IMR-90 (cell line): ENCODE data around the gene PCCA. TPM values are rescaled to one million over a fixed set of nuclear protein-coding genes. Genes with fewer than 3 reads are reported as not detected.

Experiments used
- ATAC-seq: fragments of 200-7000 bp; cut with Tn5 transposase; 2 replicates; pipeline ENCODE4 v1.9.1; 2020; ENCODE audit warnings: low read depth, mild to moderate bottlenecking, moderate library complexity
- BruUV-seq: library from RNA; stranded (reverse); fragments of 400-500 nt; replicated peaks from 2 replicates; lab custom pipeline; 2021; lab: Mats Ljungman, UMichigan
- CTCF ChIA-PET: fragments of 300-600 bp; formaldehyde crosslinking; extraction: SDS; loops from one replicate; lab custom pipeline; 2021; ENCODE audit warnings: antibody characterized with exemption; lab: Yijun Ruan, JAX
- POLR2A ChIA-PET: fragments of 300-600 bp; sonication (Branson Sonifier 250); formaldehyde crosslinking; loops from one replicate; lab custom pipeline; 2022; ENCODE audit warnings: antibody characterized with exemption; ENCODE audit not compliant: unreplicated experiment; lab: Charles Lee
- DNase-seq: peaks from one replicate; pipeline ENCODE4 v3.0.0; 2013
- H2AFZ ChIP-seq: replicated peaks from 2 replicates; pipeline ENCODE3; 2013; ENCODE audit warnings: low read length, mild to moderate bottlenecking; ENCODE audit not compliant: poor library complexity
- H2AK5ac ChIP-seq: 2 replicates; pipeline ENCODE4 v1.6.1; 2013; ENCODE audit warnings: low read depth, low read length, inconsistent platforms
- H2AK9ac ChIP-seq: replicated peaks from 2 replicates; pipeline ENCODE3; 2013; ENCODE audit warnings: mild to moderate bottlenecking, low read depth, low read length, moderate library complexity; ENCODE audit not compliant: poor library complexity
- H2BK120ac ChIP-seq: 2 replicates; pipeline ENCODE4 v1.6.1; 2013; ENCODE audit warnings: low read depth, low read length, inconsistent platforms
- H2BK15ac ChIP-seq: 3 replicates; pipeline ENCODE4 v1.6.1; 2013; ENCODE audit warnings: low read depth, low read length, inconsistent platforms
- H2BK20ac ChIP-seq: 2 replicates; pipeline ENCODE4 v1.6.1; 2013; ENCODE audit warnings: low read depth, mild to moderate bottlenecking, inconsistent platforms, low read length, moderate library complexity
- H2BK5ac ChIP-seq: 2 replicates; pipeline ENCODE4 v1.6.1; 2013; ENCODE audit warnings: mild to moderate bottlenecking, low read depth, low read length, inconsistent platforms; ENCODE audit not compliant: poor library complexity, severe bottlenecking
- H3K14ac ChIP-seq: replicated peaks from 2 replicates; pipeline ENCODE4 v1.6.1; 2013; ENCODE audit warnings: low read depth, low read length, inconsistent platforms
- H3K18ac ChIP-seq: 2 replicates; pipeline ENCODE4 v1.6.1; 2013; ENCODE audit warnings: low read depth, low read length, control low read depth
- H3K23ac ChIP-seq: 2 replicates; pipeline ENCODE4 v1.6.1; 2013; ENCODE audit warnings: low read depth, low read length, inconsistent platforms
- H3K27ac ChIP-seq: 2 replicates; pipeline ENCODE4 v1.5.1; 2013; ENCODE audit warnings: mild to moderate bottlenecking, control low read depth, low read length; ENCODE audit not compliant: insufficient read depth
- H3K27me3 ChIP-seq: 2 replicates; pipeline ENCODE4 v1.6.1; 2013; ENCODE audit warnings: low read length; ENCODE audit not compliant: control insufficient read depth, insufficient read depth
- H3K36me3 ChIP-seq: 2 replicates; pipeline ENCODE4 v1.6.1; 2013; ENCODE audit warnings: low read length, mixed read lengths; ENCODE audit not compliant: control insufficient read depth, insufficient read depth
- H3K4ac ChIP-seq: 2 replicates; pipeline ENCODE4 v1.6.1; 2013; ENCODE audit warnings: low read depth, low read length, inconsistent platforms
- H3K4me1 ChIP-seq: 2 replicates; pipeline ENCODE4 v1.6.1; 2013; ENCODE audit warnings: low read length, mixed read lengths; ENCODE audit not compliant: control insufficient read depth, insufficient read depth
- H3K4me2 ChIP-seq: 2 replicates; pipeline ENCODE4 v1.6.1; 2013; ENCODE audit warnings: low read depth, mild to moderate bottlenecking, control low read depth, low read length, moderate library complexity
- H3K4me3 ChIP-seq: 2 replicates; pipeline ENCODE4 v1.5.1; 2013; ENCODE audit warnings: low read depth, mild to moderate bottlenecking, control low read depth, low read length, moderate library complexity; ENCODE audit not compliant: insufficient read depth
- H3K56ac ChIP-seq: 2 replicates; pipeline ENCODE4 v1.6.1; 2013; ENCODE audit warnings: low read length, inconsistent platforms; ENCODE audit not compliant: insufficient read depth; ENCODE audit errors: extremely low read depth
- H3K79me1 ChIP-seq, 2 experiments: 2 replicates each; pipeline ENCODE4 v1.6.1; 2013; ENCODE audit warnings: low read length in 2 of 2, inconsistent platforms in 1 of 2, low read depth in 1 of 2
- H3K9ac ChIP-seq: 2 replicates; pipeline ENCODE4 v1.6.1; 2013; ENCODE audit warnings: low read depth, low read length, control low read depth
- H3K9me1 ChIP-seq: 2 replicates; pipeline ENCODE4 v1.6.1; 2013; ENCODE audit warnings: low read length, inconsistent platforms; ENCODE audit not compliant: insufficient read depth
- H3K9me3 ChIP-seq: 2 replicates; pipeline ENCODE4 v1.6.1; 2013; ENCODE audit warnings: low read length; ENCODE audit not compliant: control insufficient read depth, insufficient read depth
- H4K20me1 ChIP-seq: 2 replicates; pipeline ENCODE4 v1.6.1; 2013; ENCODE audit warnings: low read length, inconsistent platforms; ENCODE audit not compliant: insufficient read depth
- H4K5ac ChIP-seq: 2 replicates; pipeline ENCODE4 v1.6.1; 2013; ENCODE audit warnings: mild to moderate bottlenecking, low read depth, low read length, control low read depth
- H4K8ac ChIP-seq, 2 experiments: 2 replicates each; pipeline ENCODE4 v1.6.1; 2013; ENCODE audit warnings: low read depth in 2 of 2, low read length in 2 of 2, control low read depth in 1 of 2, inconsistent platforms in 1 of 2
- H4K91ac ChIP-seq: 2 replicates; pipeline ENCODE4 v1.6.1; 2013; ENCODE audit warnings: low read depth, low read length, inconsistent platforms; ENCODE audit not compliant: insufficient read depth
- FOS ChIP-seq: fragments of 150-350 bp; IDR thresholded peaks from 2 replicates; pipeline ENCODE4 v1.6.1; 2016; ENCODE audit warnings: low read depth, low read length
- MAFK ChIP-seq: IDR thresholded peaks from 2 replicates; pipeline ENCODE4 v1.6.1; 2012; ENCODE audit warnings: low read depth, low read length, improper control_type of control experiment
- MXI1 ChIP-seq: IDR thresholded peaks from 2 replicates; pipeline ENCODE4 v1.6.1; 2012; ENCODE audit warnings: low read depth, mild to moderate bottlenecking, low read length, moderate library complexity, borderline replicate concordance
- NFE2L2 ChIP-seq: fragments of 150-350 bp; IDR thresholded peaks from 2 replicates; pipeline ENCODE4 v1.6.1; 2016; ENCODE audit warnings: low read depth, mild to moderate bottlenecking, low read length
- POLR2A ChIP-seq: IDR thresholded peaks from 2 replicates; pipeline ENCODE4 v1.6.1; 2012; ENCODE audit warnings: mild to moderate bottlenecking, low read depth, low read length
- SMC3 ChIP-seq: fragments of 150-350 bp; IDR thresholded peaks from 2 replicates; pipeline ENCODE4 v1.6.1; 2016; ENCODE audit warnings: low read depth, mild to moderate bottlenecking, antibody characterized with exemption, low read length, moderate library complexity
- WGBS, 2 experiments: methylation state at CpG; one replicate each; pipeline versions ENCODE4 v1.1.5 to v1.1.7; 2013; ENCODE audit warnings: missing lambda C conversion rate in 2 of 2; ENCODE audit not compliant: insufficient read length in 1 of 2; ENCODE audit errors: extremely low coverage in 2 of 2; 5-methylcytosine and 5-hydroxymethylcytosine counted together
- dilution Hi-C: fragments of 300-500 bp; cut with HindIII; formaldehyde crosslinking; loops from one replicate; pipeline ENCODE4 v1.14.3; 2018; ENCODE audit warnings: low sequenced_read_pairs; ENCODE audit not compliant: unreplicated experiment
- in situ Hi-C: fragments of 300-500 bp; cut with MboI; formaldehyde crosslinking; loops from 3 replicates; pipeline ENCODE4 v1.14.3; 2019; ENCODE audit warnings: low sequenced_read_pairs, inconsistent platforms, mixed read lengths
- intact Hi-C: fragments of 100-400 bp; cut with micrococcal nuclease; formaldehyde crosslinking; loops from 2 replicates; pipeline ENCODE4 v1.10.0; 2022
- polyA plus RNA-seq, 3 experiments: library from polyadenylated mRNA; depleted of rRNA; stranded (reverse); fragments of >200 nt; gene quantifications; 2 replicates each; pipeline ENCODE4 v1.2.3, GENCODE V29; 2012; ENCODE audit warnings: low replicate concordance in 1 of 3
- total RNA-seq: library from RNA; depleted of rRNA; stranded (reverse); fragments of >200 nt; gene quantifications from 2 replicates; pipeline ENCODE4 v1.2.3, GENCODE V29; 2012
- TF ChIP-seq, protein P1 (sequence below): fragments of 150-350 bp; IDR thresholded peaks from 2 replicates; pipeline ENCODE4 v1.6.1; 2017; ENCODE audit warnings: mild to moderate bottlenecking, antibody characterized with exemption, low read length, low read depth

Gene PCCA
- total and polyA plus RNA-seq, 2 of the 4 experiments (the other 2 are of a cell fraction) = 7.6 to 24.0 TPM

DNA sequence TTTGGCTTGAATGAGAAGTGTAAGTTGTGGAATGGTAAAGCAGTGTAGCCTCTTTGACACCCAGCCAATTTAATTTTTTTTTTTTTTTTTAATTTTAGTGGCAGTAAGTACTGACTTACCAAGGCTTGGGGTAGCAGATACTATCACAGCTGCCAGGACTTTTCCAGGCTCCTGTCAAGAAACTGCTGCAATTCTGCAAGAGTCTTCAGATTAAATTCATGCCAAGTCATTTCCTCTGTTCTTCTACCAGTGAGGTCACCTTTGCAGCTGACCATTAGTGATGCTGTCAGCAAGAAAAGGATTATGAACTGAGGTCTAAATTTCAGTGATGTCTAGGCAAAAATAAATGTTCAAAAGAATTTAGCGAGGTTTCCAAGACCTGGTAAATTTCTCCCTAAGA, 408.5 kb downstream of the PCCA start:
- no peaks in the 10 kb centered on the region for H4K20me1 ChIP-seq
- H2BK5ac ChIP-seq = no peak overlapping the region
- H3K36me3 ChIP-seq = no peaks in the 10 kb centered on the region
- peak; percentile 73 for DNase-seq
- H3K18ac ChIP-seq = no peak overlapping the region
- no peaks in the 10 kb centered on the region for H3K27me3 ChIP-seq
- H3K4me1 ChIP-seq = peaks cover 2% of the 10 kb centered on the region; the same call in 1 of the 2 replicates
- H3K9me3 ChIP-seq = no peaks in the 10 kb centered on the region
- no peak overlapping the region for H2BK120ac ChIP-seq
- no TSS peak for BruUV-seq
- H3K9me1 ChIP-seq = no peaks in the 10 kb centered on the region
- WGBS, 2 experiments = no CpG with 5 or more reads among the region's 1 CpG
- no peak overlapping the region for H3K9ac ChIP-seq
- H2AFZ ChIP-seq = no peak overlapping the region
- H4K8ac ChIP-seq = no peak overlapping the region
- no peak overlapping the region for H2AK9ac ChIP-seq
- H3K4me3 ChIP-seq = no peak overlapping the region
- no peak for ATAC-seq
- H3K4me2 ChIP-seq = no peak overlapping the region
- H2BK20ac ChIP-seq = no peak overlapping the region
- no peak overlapping the region for H3K23ac ChIP-seq
- H4K91ac ChIP-seq = no peak overlapping the region
- POLR2A ChIA-PET = no interaction called here
- in situ Hi-C loops (no loop called here), dilution Hi-C loops (no loop called here), intact Hi-C loops (no loop called here)
- no peaks in the 10 kb centered on the region for H3K79me1 ChIP-seq
- TF ChIP-seq FOS = no peak
- peak; percentile 73 for TF ChIP-seq MAFK
- TF ChIP-seq POLR2A = no peak
- TF ChIP-seq, protein P1, sequence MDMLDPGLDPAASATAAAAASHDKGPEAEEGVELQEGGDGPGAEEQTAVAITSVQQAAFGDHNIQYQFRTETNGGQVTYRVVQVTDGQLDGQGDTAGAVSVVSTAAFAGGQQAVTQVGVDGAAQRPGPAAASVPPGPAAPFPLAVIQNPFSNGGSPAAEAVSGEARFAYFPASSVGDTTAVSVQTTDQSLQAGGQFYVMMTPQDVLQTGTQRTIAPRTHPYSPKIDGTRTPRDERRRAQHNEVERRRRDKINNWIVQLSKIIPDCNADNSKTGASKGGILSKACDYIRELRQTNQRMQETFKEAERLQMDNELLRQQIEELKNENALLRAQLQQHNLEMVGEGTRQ = no peak
- TF ChIP-seq MXI1 = no peak
- no peak for TF ChIP-seq SMC3
- peak; percentile 75 for TF ChIP-seq NFE2L2
- H2BK15ac ChIP-seq = no peak overlapping the region
- no peak overlapping the region for H3K14ac ChIP-seq
- no peak overlapping the region for H3K4ac ChIP-seq
- H4K5ac ChIP-seq = no peak overlapping the region
- no peak overlapping the region for H2AK5ac ChIP-seq
- CTCF ChIA-PET = no interaction called here
- no peak overlapping the region for H3K56ac ChIP-seq
- no peak overlapping the region for H3K27ac ChIP-seq
